ENCODE measurements around the gene FNTB.

- TF ChIP-seq CTCF (IDR thresholded peaks at IDR 0.05) (no peak), POLR2A (IDR thresholded peaks at IDR 0.05) (no peak)
Measured at GRCh38 chr14:65006261-65006721, 19.6 kb downstream of the FNTB start.
